Right atrium auricular region (tissue), 2 donors: Measurements from ENCODE around the gene DUSP15. TPM values are rescaled to one million over a fixed set of nuclear protein-coding genes. Genes with fewer than 3 reads are reported as not detected.
A peak's percentile ranks its signal among the peaks of the same experiment; 100 is the strongest.
"Not testable (repeated sequence)": the region's sequence is repeated elsewhere in the genome, so short reads cannot be mapped to it uniquely, and the experiment has no call there.

ENCODE experiments used
- DNase-seq: peaks from one replicate; pipeline ENCODE4 v3.0.0-alpha.2; 2019; ENCODE audit warnings: low spot score
- H3K27ac ChIP-seq, 2 donors: fragments of 200-600 bp; sonication (generic); 1 replicate in 1 of 2; 2 replicates in 1 of 2; pipeline ENCODE4 v1.5.1; 2016 to 2019
- H3K27me3 ChIP-seq, 2 donors: fragments of 200-600 bp; sonication (generic); one replicate each; pipeline versions ENCODE4 v1.5.1 to v1.6.0; 2017 to 2019
- H3K36me3 ChIP-seq: fragments of 200-600 bp; sonication (generic); one replicate; pipeline ENCODE4 v1.5.1; 2016
- H3K4me1 ChIP-seq, 2 donors: fragments of 200-600 bp; sonication (generic); one replicate each; pipeline versions ENCODE4 v1.5.1 to v1.6.0; 2017 to 2019
- H3K4me3 ChIP-seq, 2 donors: fragments of 200-600 bp; sonication (generic); 1 replicate in 1 of 2; 2 replicates in 1 of 2; pipeline ENCODE4 v1.5.1; 2017 to 2019; ENCODE audit warnings: mild to moderate bottlenecking in 1 of 2, moderate library complexity in 1 of 2
- H3K9me3 ChIP-seq, 2 donors: fragments of 200-600 bp; sonication (generic); one replicate each; pipeline ENCODE4 v1.5.1; 2019
- total RNA-seq, 2 donors: library from RNA; depleted of rRNA; stranded (reverse); fragments of >200 nt; gene quantifications; one replicate each; pipeline ENCODE4 v1.1.0, GENCODE V29; 2016
- TF ChIP-seq, protein P1 (sequence below), 2 donors: fragments of 200-600 bp; sonication (generic); IDR thresholded peaks; one replicate each; pipeline ENCODE4 v1.5.1; 2019; ENCODE audit warnings: antibody characterized with exemption in 2 of 2

Gene DUSP15
- total RNA-seq, 2 donors from 2014 or later = 8.8 to 11.6 TPM

DNA sequence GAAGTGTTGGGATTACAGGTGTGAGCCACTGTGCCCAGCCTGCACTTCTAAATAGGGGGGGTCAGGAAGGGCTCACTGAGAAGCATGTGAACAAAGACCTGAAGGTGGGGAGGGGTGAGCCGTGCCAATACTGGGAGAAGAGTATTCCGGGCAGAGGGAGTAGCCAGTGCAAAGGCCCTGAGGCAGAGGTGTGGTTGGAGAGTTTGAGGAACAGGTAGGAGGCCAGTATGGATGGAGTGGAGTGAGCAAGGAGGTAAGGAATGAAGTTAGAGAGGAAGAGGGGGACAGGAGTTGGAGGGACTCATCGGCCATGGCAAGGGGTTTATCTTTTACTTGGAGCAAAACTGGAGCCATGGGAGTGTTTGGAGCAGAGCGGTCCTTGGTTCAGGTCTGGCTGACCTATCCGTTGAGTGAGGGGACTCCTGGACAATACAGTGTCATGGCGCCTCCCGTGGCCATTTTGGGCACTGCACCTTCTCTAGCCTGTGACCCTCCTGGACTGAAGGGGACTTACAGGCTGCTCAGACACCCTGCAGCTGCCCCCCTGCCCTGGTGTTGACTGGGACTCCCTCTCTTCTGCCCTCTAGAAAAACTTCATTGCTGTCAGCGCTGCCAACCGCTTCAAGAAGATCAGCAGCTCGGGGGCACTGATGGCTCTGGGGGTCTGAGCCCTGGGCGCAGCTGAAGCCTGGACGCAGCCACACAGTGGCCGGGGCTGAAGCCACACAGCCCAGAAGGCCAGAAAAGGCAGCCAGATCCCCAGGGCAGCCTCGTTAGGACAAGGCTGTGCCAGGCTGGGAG lies 37.0 kb downstream of the DUSP15 start:
- no peaks in the 10 kb centered on the region for H3K36me3 ChIP-seq
- TF ChIP-seq, protein P1, sequence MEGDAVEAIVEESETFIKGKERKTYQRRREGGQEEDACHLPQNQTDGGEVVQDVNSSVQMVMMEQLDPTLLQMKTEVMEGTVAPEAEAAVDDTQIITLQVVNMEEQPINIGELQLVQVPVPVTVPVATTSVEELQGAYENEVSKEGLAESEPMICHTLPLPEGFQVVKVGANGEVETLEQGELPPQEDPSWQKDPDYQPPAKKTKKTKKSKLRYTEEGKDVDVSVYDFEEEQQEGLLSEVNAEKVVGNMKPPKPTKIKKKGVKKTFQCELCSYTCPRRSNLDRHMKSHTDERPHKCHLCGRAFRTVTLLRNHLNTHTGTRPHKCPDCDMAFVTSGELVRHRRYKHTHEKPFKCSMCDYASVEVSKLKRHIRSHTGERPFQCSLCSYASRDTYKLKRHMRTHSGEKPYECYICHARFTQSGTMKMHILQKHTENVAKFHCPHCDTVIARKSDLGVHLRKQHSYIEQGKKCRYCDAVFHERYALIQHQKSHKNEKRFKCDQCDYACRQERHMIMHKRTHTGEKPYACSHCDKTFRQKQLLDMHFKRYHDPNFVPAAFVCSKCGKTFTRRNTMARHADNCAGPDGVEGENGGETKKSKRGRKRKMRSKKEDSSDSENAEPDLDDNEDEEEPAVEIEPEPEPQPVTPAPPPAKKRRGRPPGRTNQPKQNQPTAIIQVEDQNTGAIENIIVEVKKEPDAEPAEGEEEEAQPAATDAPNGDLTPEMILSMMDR (IDR thresholded peaks at IDR 0.05) = peak; percentile 75 to 84
- peak overlapping the region in 1 of 2 donors; percentile 53 for H3K27ac ChIP-seq
- DNase-seq = peak; percentile 78
- peaks cover 0 to 38% of the 10 kb centered on the region in 2 donors for H3K4me1 ChIP-seq
- no peaks in the 10 kb centered on the region for H3K27me3 ChIP-seq
- no peak overlapping the region for H3K4me3 ChIP-seq
- no peaks in the 10 kb centered on the region for H3K9me3 ChIP-seq

DNA sequence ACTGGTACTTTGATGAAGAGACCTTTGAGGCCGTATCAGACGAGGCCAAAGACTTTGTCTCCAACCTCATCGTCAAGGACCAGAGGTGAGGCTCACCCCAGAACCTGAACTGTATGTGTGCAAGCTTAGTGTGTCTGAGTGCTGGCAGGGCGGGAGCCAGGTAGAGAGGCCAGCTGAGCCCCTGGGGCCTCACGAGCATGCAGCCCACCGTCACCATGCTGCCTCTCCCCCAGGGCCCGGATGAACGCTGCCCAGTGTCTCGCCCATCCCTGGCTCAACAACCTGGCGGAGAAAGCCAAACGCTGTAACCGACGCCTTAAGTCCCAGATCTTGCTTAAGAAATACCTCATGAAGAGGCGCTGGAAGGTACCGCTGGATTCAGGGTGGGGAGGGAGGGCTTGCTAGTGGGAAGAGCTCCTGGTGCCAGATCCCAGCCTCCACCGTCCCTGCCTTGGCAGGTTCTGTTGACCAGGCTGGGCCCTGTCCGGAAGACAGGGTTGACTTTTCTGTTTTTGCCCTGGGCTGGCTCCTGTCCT lies 38.5 kb downstream of the DUSP15 start:
- TF ChIP-seq, protein P1 (IDR thresholded peaks at IDR 0.05) = no peak
- Histone ChIP-seq H3K27ac (no peak overlapping the region), H3K4me3 (no peak overlapping the region), H3K4me1 (peaks cover 0 to 23% of the 10 kb centered on the region in 2 donors), H3K9me3 (no peaks in the 10 kb centered on the region), H3K36me3 (no peaks in the 10 kb centered on the region), H3K27me3 (no peaks in the 10 kb centered on the region)
- DNase-seq = no peak

DNA sequence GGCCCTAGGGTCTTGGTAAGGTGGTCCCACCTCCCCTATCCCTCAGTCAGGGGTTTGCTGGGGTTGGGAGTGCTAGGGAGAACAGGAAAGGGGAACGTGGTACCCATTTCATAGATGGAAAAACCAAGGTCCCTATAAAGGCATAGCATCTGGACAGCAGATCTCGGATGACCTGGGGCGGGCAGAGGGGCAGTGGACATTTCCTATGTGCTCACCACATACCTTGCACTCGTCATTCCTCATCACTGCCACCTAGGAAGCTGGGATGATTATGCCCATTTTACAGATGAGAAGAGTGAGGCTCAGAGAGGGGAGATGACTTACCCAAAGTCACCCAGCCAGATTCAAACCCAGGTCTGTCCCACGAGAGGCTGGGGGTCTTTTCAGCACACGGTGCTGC lies 39.1 kb downstream of the DUSP15 start:
- no peaks in the 10 kb centered on the region for H3K36me3 ChIP-seq
- H3K4me1 ChIP-seq = peaks cover 0 to 17% of the 10 kb centered on the region in 2 donors

DNA sequence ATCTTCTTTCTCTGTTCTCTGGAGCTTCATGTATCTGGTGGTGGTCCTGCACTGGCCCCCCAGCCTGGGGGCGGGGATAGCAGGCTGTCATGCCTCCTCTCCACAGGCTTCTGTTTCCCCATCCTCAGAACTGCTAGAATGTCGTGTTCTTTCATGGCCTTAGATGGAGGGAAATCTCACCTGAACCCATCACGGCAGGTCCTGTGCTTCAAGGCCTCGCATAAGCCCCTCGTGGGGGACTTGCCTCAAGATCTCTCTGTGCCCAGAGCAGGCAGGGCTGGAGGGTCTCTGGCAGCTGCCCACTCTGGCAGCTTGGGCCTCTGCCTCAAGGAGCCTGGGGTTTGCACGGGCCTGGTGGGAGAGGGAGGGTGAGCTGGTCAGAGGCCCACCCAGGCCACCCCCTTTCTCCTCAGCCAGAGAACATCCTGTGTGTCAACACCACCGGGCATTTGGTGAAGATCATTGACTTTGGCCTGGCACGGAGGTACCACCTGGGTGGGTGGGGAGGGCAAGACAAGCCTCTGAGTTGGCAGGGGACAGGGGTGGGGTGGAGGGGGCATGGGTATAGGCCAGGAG lies 39.8 kb downstream of the DUSP15 start:
- H3K36me3 ChIP-seq = no peaks in the 10 kb centered on the region
- TF ChIP-seq, protein P1 (IDR thresholded peaks at IDR 0.05) = no peak
- no peak overlapping the region for H3K27ac ChIP-seq

More for the DNA sequence above, 39.1 kb downstream of the DUSP15 start:
- no peak for DNase-seq
- TF ChIP-seq, protein P1 (IDR thresholded peaks at IDR 0.05) = no peak
- Histone ChIP-seq H3K27me3 (no peaks in the 10 kb centered on the region), H3K4me3 (no peak overlapping the region), H3K27ac (no peak overlapping the region), H3K9me3 (no peaks in the 10 kb centered on the region)

DNA sequence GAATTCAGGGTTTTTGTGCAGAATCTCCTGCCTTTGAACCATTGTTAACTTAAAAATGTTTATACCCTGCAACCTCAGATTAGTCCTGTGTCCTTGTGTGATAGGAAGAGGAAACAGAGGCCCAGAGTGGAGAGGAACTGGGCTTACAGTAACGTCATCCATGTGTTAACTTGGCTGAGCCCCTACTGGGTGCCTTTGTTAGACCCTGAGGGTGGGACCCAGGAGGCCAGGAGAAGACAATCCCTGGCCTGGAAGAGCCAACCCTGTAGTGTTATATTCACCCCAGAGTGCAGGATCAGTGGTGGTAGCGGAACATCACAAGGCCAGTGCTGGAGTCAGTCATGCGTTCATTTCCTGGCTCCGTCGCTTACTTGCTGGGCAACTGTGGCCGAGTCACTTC lies 40.6 kb downstream of the DUSP15 start:
- no peak overlapping the region for H3K4me3 ChIP-seq
- H3K27me3 ChIP-seq = no peaks in the 10 kb centered on the region
- DNase-seq = no peak
- H3K9me3 ChIP-seq = no peaks in the 10 kb centered on the region
- H3K36me3 ChIP-seq = no peaks in the 10 kb centered on the region
- H3K4me1 ChIP-seq = peaks cover 0 to 8% of the 10 kb centered on the region in 2 donors
- TF ChIP-seq, protein P1 (IDR thresholded peaks at IDR 0.05) = no peak
- H3K27ac ChIP-seq = no peak overlapping the region

More for the DNA sequence above, 39.8 kb downstream of the DUSP15 start:
- DNase-seq = no peak
- Histone ChIP-seq H3K9me3 (no peaks in the 10 kb centered on the region), H3K4me1 (peaks cover 0 to 9% of the 10 kb centered on the region in 2 donors), H3K4me3 (no peak overlapping the region), H3K27me3 (no peaks in the 10 kb centered on the region)

DNA sequence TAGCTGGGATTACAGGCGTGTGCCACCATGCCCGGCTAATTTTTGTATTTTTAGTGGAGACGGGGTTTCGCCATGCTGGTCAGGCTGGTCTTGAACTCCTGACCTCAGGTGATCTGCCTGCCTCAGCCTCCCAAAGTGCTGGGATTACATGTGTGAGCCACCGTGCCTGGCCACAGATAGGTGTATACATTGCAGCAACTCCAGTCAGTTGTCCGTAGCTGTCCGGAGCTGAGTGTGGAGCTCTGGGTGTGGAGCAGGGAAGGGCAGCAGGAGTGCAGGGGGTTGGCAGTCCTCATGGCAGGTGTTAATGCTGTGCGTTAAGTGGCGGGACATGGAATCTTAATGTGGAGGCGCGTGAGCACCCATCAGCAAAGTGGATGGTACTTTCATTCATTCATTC lies 42.3 kb downstream of the DUSP15 start:
- not testable (repeated sequence) for H3K27me3 ChIP-seq, H3K4me3 ChIP-seq, H3K27ac ChIP-seq, H3K4me1 ChIP-seq, H3K9me3 ChIP-seq, H3K36me3 ChIP-seq, DNase-seq
